SJSA1 (cell line): ENCODE measurements around the gene SIRT5. TPM values are rescaled to one million over a fixed set of nuclear protein-coding genes. Genes with fewer than 3 reads are reported as not detected.

Experiments
- DNase-seq, 2 experiments: peaks; one replicate each; pipeline ENCODE4 v3.0.0-alpha.2; 2015 to 2020; ENCODE audit warnings: low spot score in 2 of 2, low read depth in 1 of 2
- H3K27ac ChIP-seq: fragments of 250-450 bp; sonication (Bioruptor Pico); 2 replicates; pipeline ENCODE4 v1.5.1; 2020; ENCODE audit warnings: mild to moderate bottlenecking, moderate library complexity
- H3K27me3 ChIP-seq: fragments of 250-450 bp; sonication (Bioruptor Pico); replicated peaks from 2 replicates; pipeline ENCODE4 v1.5.1; 2020; ENCODE audit warnings: mild to moderate bottlenecking, moderate library complexity
- H3K36me3 ChIP-seq: fragments of 250-450 bp; sonication (Bioruptor Pico); 2 replicates; pipeline ENCODE4 v1.5.1; 2020; ENCODE audit warnings: mild to moderate bottlenecking
- H3K4me1 ChIP-seq: fragments of 250-450 bp; sonication (Bioruptor Pico); replicated peaks from 2 replicates; pipeline ENCODE4 v1.6.1; 2021; ENCODE audit warnings: mild to moderate bottlenecking
- H3K4me3 ChIP-seq: fragments of 250-450 bp; sonication (Bioruptor Pico); 2 replicates; pipeline ENCODE4 v1.5.1; 2020; ENCODE audit warnings: mild to moderate bottlenecking
- H3K9me3 ChIP-seq: fragments of 250-450 bp; sonication (Bioruptor Pico); replicated peaks from 2 replicates; pipeline ENCODE4 v1.5.1; 2020; ENCODE audit warnings: mild to moderate bottlenecking
- total RNA-seq: library from RNA; depleted of rRNA; stranded (reverse); fragments of >200 nt; shearing (Covaris generic); gene quantifications from 2 replicates; pipeline ENCODE4 v1.2.3, GENCODE V29; 2014; rRNA removed

SIRT5 gene
- 2.0 and 5.1 TPM in 2 replicates for total RNA-seq

- Histone ChIP-seq H3K27ac (peak within 1 kb of the TSS; percentile 69), H3K4me1 (peaks cover 5% of the 10 kb centered on the region), H3K27me3 (no peaks in the 10 kb centered on the region), H3K36me3 (no peaks in the 10 kb centered on the region), H3K4me3 (peak within 1 kb of the TSS; percentile 85), H3K9me3 (no peaks in the 10 kb centered on the region)
- DNase-seq: peak; percentile 83 to 86
Observed at GRCh38 chr6:13574571-13575376, at the start of gene SIRT5. TSS of gene SIRT5 (plus strand) at chr6:13574601. CDS start at chr6:13584111, 9,510 bp downstream.

GRCh38 chr6:13524801-13525508 is 49.4 kb upstream of the SIRT5 start:
- no peak overlapping the region for H3K4me3 ChIP-seq
- no peaks in the 10 kb centered on the region for H3K9me3 ChIP-seq
- peak in 1 of 2 experiments; percentile 3 for DNase-seq
- H3K27me3 ChIP-seq: no peaks in the 10 kb centered on the region
- no peaks in the 10 kb centered on the region for H3K36me3 ChIP-seq
- no peaks in the 10 kb centered on the region for H3K4me1 ChIP-seq
- no peak overlapping the region for H3K27ac ChIP-seq

GRCh38 chr6:13526357-13526726 is 48.1 kb upstream of the SIRT5 start:
- Histone ChIP-seq H3K9me3 (no peaks in the 10 kb centered on the region), H3K36me3 (no peaks in the 10 kb centered on the region), H3K4me3 (no peak overlapping the region), H3K4me1 (no peaks in the 10 kb centered on the region), H3K27ac (no peak overlapping the region), H3K27me3 (no peaks in the 10 kb centered on the region)
- DNase-seq: no peak

GRCh38 chr6:13526727-13527670 is 47.4 kb upstream of the SIRT5 start:
- H3K27me3 ChIP-seq: no peaks in the 10 kb centered on the region
- H3K27ac ChIP-seq: no peak overlapping the region
- DNase-seq: no peak
- no peak overlapping the region for H3K4me3 ChIP-seq
- H3K9me3 ChIP-seq: no peaks in the 10 kb centered on the region
- no peaks in the 10 kb centered on the region for H3K4me1 ChIP-seq
- H3K36me3 ChIP-seq: no peaks in the 10 kb centered on the region

GRCh38 chr6:13527671-13528056 is 46.7 kb upstream of the SIRT5 start:
- DNase-seq: no peak
- H3K36me3 ChIP-seq: no peaks in the 10 kb centered on the region

GRCh38 chr6:13528232-13528631 is 46.2 kb upstream of the SIRT5 start:
- no peak overlapping the region for H3K27ac ChIP-seq
- H3K9me3 ChIP-seq: no peaks in the 10 kb centered on the region
- DNase-seq: no peak
- H3K36me3 ChIP-seq: no peaks in the 10 kb centered on the region
- H3K27me3 ChIP-seq: no peaks in the 10 kb centered on the region
- H3K4me1 ChIP-seq: no peaks in the 10 kb centered on the region
- H3K4me3 ChIP-seq: no peak overlapping the region

More at GRCh38 chr6:13527671-13528056, 46.7 kb upstream of the SIRT5 start:
- no peaks in the 10 kb centered on the region for H3K9me3 ChIP-seq
- H3K4me1 ChIP-seq: no peaks in the 10 kb centered on the region
- H3K27ac ChIP-seq: no peak overlapping the region
- H3K4me3 ChIP-seq: no peak overlapping the region
- H3K27me3 ChIP-seq: no peaks in the 10 kb centered on the region

- H3K9me3 ChIP-seq: no peaks in the 10 kb centered on the region
- H3K4me1 ChIP-seq: no peaks in the 10 kb centered on the region
- no peak overlapping the region for H3K27ac ChIP-seq
- H3K27me3 ChIP-seq: no peaks in the 10 kb centered on the region
- no peak overlapping the region for H3K4me3 ChIP-seq
- no peaks in the 10 kb centered on the region for H3K36me3 ChIP-seq
- no peak for DNase-seq
Observed at GRCh38 chr6:13528777-13529343, 45.5 kb upstream of the SIRT5 start.

GRCh38 chr6:13531956-13532355 is 42.4 kb upstream of the SIRT5 start:
- Histone ChIP-seq H3K4me3 (no peak overlapping the region), H3K27ac (no peak overlapping the region)
- DNase-seq: no peak

GRCh38 chr6:13534536-13534935 is 39.9 kb upstream of the SIRT5 start:
- H3K4me3 ChIP-seq: no peak overlapping the region
- H3K27ac ChIP-seq: no peak overlapping the region
- DNase-seq: no peak
- H3K36me3 ChIP-seq: no peaks in the 10 kb centered on the region
- no peaks in the 10 kb centered on the region for H3K27me3 ChIP-seq
- no peaks in the 10 kb centered on the region for H3K9me3 ChIP-seq
- H3K4me1 ChIP-seq: no peaks in the 10 kb centered on the region

More at GRCh38 chr6:13531956-13532355, 42.4 kb upstream of the SIRT5 start:
- H3K9me3 ChIP-seq: no peaks in the 10 kb centered on the region
- H3K4me1 ChIP-seq: no peaks in the 10 kb centered on the region
- H3K27me3 ChIP-seq: no peaks in the 10 kb centered on the region
- no peaks in the 10 kb centered on the region for H3K36me3 ChIP-seq

- no peaks in the 10 kb centered on the region for H3K9me3 ChIP-seq
- no peak overlapping the region for H3K4me3 ChIP-seq
- no peak overlapping the region for H3K27ac ChIP-seq
- no peaks in the 10 kb centered on the region for H3K36me3 ChIP-seq
- H3K27me3 ChIP-seq: no peaks in the 10 kb centered on the region
- no peaks in the 10 kb centered on the region for H3K4me1 ChIP-seq
- no peak for DNase-seq
Observed at GRCh38 chr6:13535306-13535705, 39.1 kb upstream of the SIRT5 start.

- H3K9me3 ChIP-seq: no peaks in the 10 kb centered on the region
- no peak for DNase-seq
- H3K4me3 ChIP-seq: no peak overlapping the region
- no peak overlapping the region for H3K27ac ChIP-seq
- H3K36me3 ChIP-seq: no peaks in the 10 kb centered on the region
- H3K4me1 ChIP-seq: no peaks in the 10 kb centered on the region
- H3K27me3 ChIP-seq: no peaks in the 10 kb centered on the region
Observed at GRCh38 chr6:13536796-13537526, 37.4 kb upstream of the SIRT5 start.

- no peak overlapping the region for H3K27ac ChIP-seq
Observed at GRCh38 chr6:13537527-13537897, 36.9 kb upstream of the SIRT5 start.

GRCh38 chr6:13538084-13538483 is 36.3 kb upstream of the SIRT5 start:
- no peak overlapping the region for H3K27ac ChIP-seq
- no peaks in the 10 kb centered on the region for H3K27me3 ChIP-seq
- H3K9me3 ChIP-seq: no peaks in the 10 kb centered on the region
- H3K4me1 ChIP-seq: no peaks in the 10 kb centered on the region
- DNase-seq: peak in 1 of 2 experiments; percentile 32
- no peak overlapping the region for H3K4me3 ChIP-seq
- no peaks in the 10 kb centered on the region for H3K36me3 ChIP-seq

More at GRCh38 chr6:13537527-13537897, 36.9 kb upstream of the SIRT5 start:
- Histone ChIP-seq H3K36me3 (no peaks in the 10 kb centered on the region), H3K9me3 (no peaks in the 10 kb centered on the region), H3K4me3 (no peak overlapping the region), H3K4me1 (no peaks in the 10 kb centered on the region), H3K27me3 (no peaks in the 10 kb centered on the region)
- no peak for DNase-seq
